ENCODE measurements around the gene ZNF808.
"Not testable (repeated sequence)": the region's sequence is repeated elsewhere in the genome, so short reads cannot be mapped to it uniquely, and the experiment has no call there.

Gene ZNF808

DNA sequence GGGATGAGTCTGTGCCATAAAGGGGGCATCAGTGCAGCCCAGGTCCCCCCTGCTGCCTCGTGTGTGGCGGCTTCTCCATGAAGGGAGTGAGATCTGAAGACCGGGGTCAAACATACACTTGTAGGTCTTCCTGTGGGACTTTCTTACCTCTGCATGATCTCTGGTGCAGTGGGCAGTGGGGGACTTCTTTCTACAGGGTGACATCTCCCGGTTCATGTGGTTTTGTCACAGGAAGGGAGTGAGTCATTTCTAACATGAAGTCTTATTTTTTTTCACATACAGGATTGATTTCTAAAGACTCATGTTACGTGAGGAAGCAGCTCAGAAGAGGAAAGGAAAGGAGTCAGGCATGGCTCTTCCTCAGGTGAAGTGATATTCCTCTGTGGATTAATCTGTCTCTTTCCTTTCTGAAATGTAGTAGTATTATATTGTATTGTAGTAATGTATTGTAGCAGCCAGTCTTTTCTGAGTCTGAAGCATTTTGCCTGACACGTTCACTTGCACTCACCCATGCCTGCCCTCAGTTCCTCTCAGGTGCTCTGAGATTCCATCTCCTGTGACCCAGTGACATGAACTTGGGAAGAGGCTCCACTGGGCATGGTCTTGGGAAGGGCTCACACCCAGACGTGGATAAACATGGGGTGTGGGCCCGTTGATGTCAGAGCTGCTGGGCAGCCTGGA is 15.7 kb downstream of the ZNF808 start:
- no peaks in the 10 kb centered on the region for H4K20me1 ChIP-seq (ENCODE audit: low read depth, low read length)
- no peak overlapping the region for H3K27ac ChIP-seq (ENCODE audit: low read depth, low read length)
- no peaks in the 10 kb centered on the region for H3K9me3 ChIP-seq (ENCODE audit: insufficient read depth, low read length)
- H3K27me3 ChIP-seq (ENCODE audit: low read length) = no peaks in the 10 kb centered on the region
- H3K36me3 ChIP-seq (ENCODE audit: low read length) = peaks cover 9% of the 10 kb centered on the region
- no peak overlapping the region for H3K4me2 ChIP-seq (ENCODE audit: low read depth, low read length, poor library complexity, severe bottlenecking)
- peaks cover 34% of the 10 kb centered on the region for H3K79me2 ChIP-seq (ENCODE audit: insufficient read depth, low read length)
- H3K9ac ChIP-seq (ENCODE audit: low read length) = no peak overlapping the region
- no peaks in the 10 kb centered on the region for H3F3A ChIP-seq (ENCODE audit: insufficient read depth)
- H3K9me2 ChIP-seq (replicated peaks; ENCODE audit: insufficient read depth, low read length) = no peaks in the 10 kb centered on the region
- H2AFZ ChIP-seq (ENCODE audit: low read depth, low read length, severe bottlenecking) = no peak overlapping the region
- H3K4me3 ChIP-seq (ENCODE audit: insufficient read depth, low read length, poor library complexity, severe bottlenecking) = no peak overlapping the region
- TF ChIP-seq EZH2phosphoT487 (conservative IDR thresholded peaks at IDR 0.05; ENCODE audit: low read length) = no peak
- TF ChIP-seq, protein P1, sequence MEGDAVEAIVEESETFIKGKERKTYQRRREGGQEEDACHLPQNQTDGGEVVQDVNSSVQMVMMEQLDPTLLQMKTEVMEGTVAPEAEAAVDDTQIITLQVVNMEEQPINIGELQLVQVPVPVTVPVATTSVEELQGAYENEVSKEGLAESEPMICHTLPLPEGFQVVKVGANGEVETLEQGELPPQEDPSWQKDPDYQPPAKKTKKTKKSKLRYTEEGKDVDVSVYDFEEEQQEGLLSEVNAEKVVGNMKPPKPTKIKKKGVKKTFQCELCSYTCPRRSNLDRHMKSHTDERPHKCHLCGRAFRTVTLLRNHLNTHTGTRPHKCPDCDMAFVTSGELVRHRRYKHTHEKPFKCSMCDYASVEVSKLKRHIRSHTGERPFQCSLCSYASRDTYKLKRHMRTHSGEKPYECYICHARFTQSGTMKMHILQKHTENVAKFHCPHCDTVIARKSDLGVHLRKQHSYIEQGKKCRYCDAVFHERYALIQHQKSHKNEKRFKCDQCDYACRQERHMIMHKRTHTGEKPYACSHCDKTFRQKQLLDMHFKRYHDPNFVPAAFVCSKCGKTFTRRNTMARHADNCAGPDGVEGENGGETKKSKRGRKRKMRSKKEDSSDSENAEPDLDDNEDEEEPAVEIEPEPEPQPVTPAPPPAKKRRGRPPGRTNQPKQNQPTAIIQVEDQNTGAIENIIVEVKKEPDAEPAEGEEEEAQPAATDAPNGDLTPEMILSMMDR (IDR thresholded peaks at IDR 0.05; ENCODE audit: insufficient read depth, low read length, poor library complexity, severe bottlenecking) = no peak

DNA sequence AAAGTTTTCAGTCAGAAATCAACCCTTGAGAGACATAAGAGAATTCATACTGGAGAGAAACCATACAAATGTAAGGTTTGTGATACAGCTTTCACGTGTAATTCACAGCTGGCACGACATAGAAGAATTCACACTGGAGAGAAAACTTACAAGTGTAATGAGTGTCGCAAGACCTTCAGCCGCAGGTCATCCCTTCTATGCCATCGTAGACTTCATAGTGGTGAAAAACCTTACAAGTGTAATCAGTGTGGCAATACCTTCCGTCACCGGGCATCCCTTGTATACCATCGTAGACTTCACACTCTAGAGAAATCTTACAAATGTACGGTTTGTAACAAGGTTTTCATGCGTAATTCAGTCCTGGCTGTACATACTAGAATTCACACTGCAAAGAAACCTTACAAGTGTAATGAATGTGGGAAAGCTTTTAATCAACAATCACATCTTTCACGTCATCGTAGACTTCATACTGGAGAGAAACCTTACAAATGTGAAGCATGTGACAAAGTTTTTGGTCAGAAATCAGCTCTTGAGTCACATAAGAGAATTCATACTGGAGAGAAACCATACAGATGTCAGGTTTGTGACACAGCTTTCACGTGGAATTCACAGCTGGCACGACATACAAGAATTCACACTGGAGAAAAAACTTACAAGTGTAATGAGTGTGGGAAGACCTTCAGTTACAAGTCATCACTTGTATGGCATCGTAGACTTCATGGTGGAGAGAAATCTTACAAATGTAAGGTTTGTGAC is 26.9 kb downstream of the ZNF808 start:
- Histone ChIP-seq H3K4me2 (ENCODE audit: low read depth, low read length, poor library complexity, severe bottlenecking) (no peak overlapping the region), H3K9ac (ENCODE audit: low read length) (no peak overlapping the region), H4K20me1 (ENCODE audit: low read depth, low read length) (no peaks in the 10 kb centered on the region), H3F3A (ENCODE audit: insufficient read depth) (no peaks in the 10 kb centered on the region), H3K9me3 (ENCODE audit: insufficient read depth, low read length) (peaks cover 26% of the 10 kb centered on the region; the same call in 1 of the 2 replicates), H2AFZ (ENCODE audit: low read depth, low read length, severe bottlenecking) (no peak overlapping the region), H3K27ac (ENCODE audit: low read depth, low read length) (no peak overlapping the region), H3K9me2 (replicated peaks; ENCODE audit: insufficient read depth, low read length) (no peaks in the 10 kb centered on the region), H3K27me3 (ENCODE audit: low read length) (no peaks in the 10 kb centered on the region), H3K79me2 (ENCODE audit: insufficient read depth, low read length) (peaks cover 5% of the 10 kb centered on the region; the same call in 1 of the 2 replicates), H3K36me3 (ENCODE audit: low read length) (peaks cover 71% of the 10 kb centered on the region), H3K4me3 (ENCODE audit: insufficient read depth, low read length, poor library complexity, severe bottlenecking) (no peak overlapping the region)
- no peak for TF ChIP-seq EZH2phosphoT487 (conservative IDR thresholded peaks at IDR 0.05; ENCODE audit: low read length)
- TF ChIP-seq, protein P1 (IDR thresholded peaks at IDR 0.05; ENCODE audit: insufficient read depth, low read length, poor library complexity, severe bottlenecking) = no peak

GRCh38 chr19:52557231-52557995 is 29.9 kb downstream of the ZNF808 start:
- H4K20me1 ChIP-seq (ENCODE audit: low read depth, low read length) = no peaks in the 10 kb centered on the region
- H3K79me2 ChIP-seq (ENCODE audit: insufficient read depth, low read length) = peaks cover 17% of the 10 kb centered on the region; the same call in 1 of the 2 replicates
- no peak overlapping the region for H2AFZ ChIP-seq (ENCODE audit: low read depth, low read length, severe bottlenecking)
- H3K9ac ChIP-seq (ENCODE audit: low read length) = no peak overlapping the region
- H3K27ac ChIP-seq (ENCODE audit: low read depth, low read length) = no peak overlapping the region
- H3K9me2 ChIP-seq (replicated peaks; ENCODE audit: insufficient read depth, low read length) = no peaks in the 10 kb centered on the region
- H3K4me3 ChIP-seq (ENCODE audit: insufficient read depth, low read length, poor library complexity, severe bottlenecking) = no peak overlapping the region
- H3K9me3 ChIP-seq (ENCODE audit: insufficient read depth, low read length) = peaks cover 29% of the 10 kb centered on the region; the same call in 1 of the 2 replicates
- H3F3A ChIP-seq (ENCODE audit: insufficient read depth) = no peaks in the 10 kb centered on the region
- TF ChIP-seq, protein P1 (IDR thresholded peaks at IDR 0.05; ENCODE audit: insufficient read depth, low read length, poor library complexity, severe bottlenecking) = no peak
- TF ChIP-seq EZH2phosphoT487 (conservative IDR thresholded peaks at IDR 0.05; ENCODE audit: low read length) = no peak
- H3K36me3 ChIP-seq (ENCODE audit: low read length) = peaks cover 57% of the 10 kb centered on the region
- H3K4me2 ChIP-seq (ENCODE audit: low read depth, low read length, poor library complexity, severe bottlenecking) = no peak overlapping the region
- H3K27me3 ChIP-seq (ENCODE audit: low read length) = no peaks in the 10 kb centered on the region

GRCh38 chr19:52558732-52559445 is 31.4 kb downstream of the ZNF808 start:
- H3K4me3 ChIP-seq (ENCODE audit: insufficient read depth, low read length, poor library complexity, severe bottlenecking); H3K9me2 ChIP-seq (replicated peaks; ENCODE audit: insufficient read depth, low read length); H3K9ac ChIP-seq (ENCODE audit: low read length); H3K4me2 ChIP-seq (ENCODE audit: low read depth, low read length, poor library complexity, severe bottlenecking); H4K20me1 ChIP-seq (ENCODE audit: low read depth, low read length); H3K27me3 ChIP-seq (ENCODE audit: low read length); H2AFZ ChIP-seq (ENCODE audit: low read depth, low read length, severe bottlenecking); H3F3A ChIP-seq (ENCODE audit: insufficient read depth); H3K27ac ChIP-seq (ENCODE audit: low read depth, low read length): not testable (repeated sequence)
- H3K79me2 ChIP-seq (ENCODE audit: insufficient read depth, low read length) = peaks cover 23% of the 10 kb centered on the region; the same call in 1 of the 2 replicates
- H3K9me3 ChIP-seq (ENCODE audit: insufficient read depth, low read length) = peaks cover 21% of the 10 kb centered on the region; the same call in 1 of the 2 replicates
- peaks cover 43% of the 10 kb centered on the region for H3K36me3 ChIP-seq (ENCODE audit: low read length)

DNA sequence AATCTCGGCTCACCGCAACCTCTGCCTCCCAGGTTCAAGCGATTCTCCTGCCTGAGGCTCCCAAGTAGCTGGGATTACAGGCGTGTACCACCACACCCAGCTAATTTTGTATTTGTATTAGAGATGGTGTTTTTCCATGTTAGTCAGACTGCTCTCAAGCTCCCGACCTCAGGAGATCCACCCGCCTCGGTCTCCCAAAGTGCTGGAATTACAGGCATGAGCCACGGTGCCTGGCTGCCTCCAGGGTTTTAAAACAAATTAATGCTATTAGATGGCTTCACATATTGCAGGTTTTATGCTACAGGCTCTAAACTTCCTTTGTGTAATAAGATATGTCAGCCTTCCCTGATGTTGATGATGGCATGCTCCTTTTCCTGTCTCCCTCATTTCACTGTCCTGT is 34.1 kb downstream of the ZNF808 start:
- not testable (repeated sequence) for H2AFZ ChIP-seq (ENCODE audit: low read depth, low read length, severe bottlenecking); H3K9ac ChIP-seq (ENCODE audit: low read length); H3K4me3 ChIP-seq (ENCODE audit: insufficient read depth, low read length, poor library complexity, severe bottlenecking); H3K27ac ChIP-seq (ENCODE audit: low read depth, low read length); H3F3A ChIP-seq (ENCODE audit: insufficient read depth); H4K20me1 ChIP-seq (ENCODE audit: low read depth, low read length); H3K27me3 ChIP-seq (ENCODE audit: low read length); H3K9me2 ChIP-seq (replicated peaks; ENCODE audit: insufficient read depth, low read length); H3K9me3 ChIP-seq (ENCODE audit: insufficient read depth, low read length); H3K4me2 ChIP-seq (ENCODE audit: low read depth, low read length, poor library complexity, severe bottlenecking)
- peaks cover 23% of the 10 kb centered on the region; the same call in 1 of the 2 replicates for H3K79me2 ChIP-seq (ENCODE audit: insufficient read depth, low read length)
- peaks cover 23% of the 10 kb centered on the region for H3K36me3 ChIP-seq (ENCODE audit: low read length)

All from SU-DHL-6 (cell line).